Esophagus muscularis mucosa (tissue), 4 donors: ENCODE results near the gene PRAMEF8. TPM values are rescaled to one million over a fixed set of nuclear protein-coding genes. Genes with fewer than 3 reads are reported as not detected.
"Not testable (repeated sequence)": the region's sequence is repeated elsewhere in the genome, so short reads cannot be mapped to it uniquely, and the experiment has no call there.

Experiments
- DNase-seq: peaks from one replicate; pipeline ENCODE4 v3.0.0-alpha.2; 2017; ENCODE audit errors: extremely low spot score
- H3K27ac ChIP-seq, 4 donors: fragments of 200-600 bp; sonication (generic); replicated peaks in 1 of 4; 1 replicate in 3 of 4; 2 replicates in 1 of 4; pipeline ENCODE4 v1.5.1; 2016 to 2019; ENCODE audit warnings: mild to moderate bottlenecking in 1 of 4
- H3K27me3 ChIP-seq, 4 donors: fragments of 200-600 bp; sonication (generic); one replicate each; pipeline versions ENCODE4 v1.5.1 to v1.6.0; 2016 to 2019
- H3K36me3 ChIP-seq, 4 donors: fragments of 200-600 bp; sonication (generic); one replicate each; pipeline ENCODE4 v1.5.1; 2016 to 2019
- H3K4me1 ChIP-seq, 4 donors: fragments of 200-600 bp; sonication (generic); one replicate each; pipeline ENCODE4 v1.5.1; 2016 to 2019
- H3K4me3 ChIP-seq, 4 donors: fragments of 200-600 bp; sonication (generic); 1 replicate in 2 of 4; 2 replicates in 2 of 4; pipeline ENCODE4 v1.5.1; 2016 to 2019; ENCODE audit warnings: mild to moderate bottlenecking in 4 of 4, moderate library complexity in 1 of 4
- H3K9me3 ChIP-seq, 4 donors: fragments of 200-600 bp; sonication (generic); 1 replicate in 3 of 4; 2 replicates in 1 of 4; pipeline ENCODE4 v1.5.1; 2016 to 2019
- WGBS: methylation state at CpG from one replicate; pipeline ENCODE4 v1.1.5; 2018; 5-methylcytosine and 5-hydroxymethylcytosine counted together
- intact Hi-C: fragments of 100-400 bp; cut with DNase I; formaldehyde crosslinking; loops from one replicate; pipeline ENCODE4 v1.15.1; 2023
- small RNA-seq, 3 donors: library from RNA; depleted of rRNA; stranded (forward); fragments of <200 nt; gene quantifications; one replicate each; pipeline ENCODE3, GENCODE V24; 2016
- total RNA-seq, 4 donors: library from RNA; depleted of rRNA; stranded (reverse); fragments of >200 nt; gene quantifications; one replicate each; pipeline versions ENCODE4 v1.1.0 to v1.2.1, GENCODE V29; 2016

Gene PRAMEF8
- total RNA-seq, 4 donors from 2014 or later: not detected

DNA sequence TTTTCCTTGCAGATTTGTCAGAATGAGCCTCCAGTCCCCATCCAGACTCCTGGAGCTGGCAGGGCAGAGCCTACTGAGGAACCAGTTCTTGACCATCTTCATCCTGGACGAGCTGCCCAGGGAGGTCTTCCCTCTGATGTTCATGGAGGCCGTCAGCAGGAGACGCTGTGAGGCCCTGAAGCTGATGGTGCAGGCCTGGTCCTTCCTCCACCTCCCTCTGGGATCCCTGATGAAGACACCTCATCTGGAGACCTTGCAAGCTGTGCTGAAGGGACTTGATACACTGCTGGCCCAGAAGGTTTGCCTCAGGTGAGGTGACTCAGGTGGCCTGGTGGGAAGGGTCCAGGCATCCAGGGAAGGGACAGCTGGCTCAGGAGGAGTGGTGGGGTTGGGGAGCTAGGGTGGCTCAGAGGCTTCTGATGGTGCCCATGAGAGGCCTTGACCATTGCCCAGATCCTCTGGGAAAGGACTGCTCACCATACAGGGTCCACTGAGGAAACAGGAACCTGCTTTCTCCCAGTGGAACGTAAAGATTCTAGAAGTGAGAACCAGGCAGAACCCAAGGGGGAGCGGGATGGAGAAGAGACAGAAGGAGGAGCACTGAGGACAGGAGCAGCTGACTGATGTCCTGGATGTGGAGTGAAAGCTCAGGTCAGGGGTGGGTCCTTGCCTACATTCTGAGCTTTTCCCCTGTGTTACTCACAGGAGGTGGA, 38.9 kb downstream of the PRAMEF8 start:
- H3K4me1 ChIP-seq, H3K27ac ChIP-seq, H3K9me3 ChIP-seq, H3K36me3 ChIP-seq, intact Hi-C loops, H3K4me3 ChIP-seq, DNase-seq: not testable (repeated sequence)
- WGBS: 68% methylated on average over 5 of the region's 5 CpGs
- H3K27me3 ChIP-seq: peaks cover 0 to 24% (median 0%) of the 10 kb centered on the region in 4 donors

DNA sequence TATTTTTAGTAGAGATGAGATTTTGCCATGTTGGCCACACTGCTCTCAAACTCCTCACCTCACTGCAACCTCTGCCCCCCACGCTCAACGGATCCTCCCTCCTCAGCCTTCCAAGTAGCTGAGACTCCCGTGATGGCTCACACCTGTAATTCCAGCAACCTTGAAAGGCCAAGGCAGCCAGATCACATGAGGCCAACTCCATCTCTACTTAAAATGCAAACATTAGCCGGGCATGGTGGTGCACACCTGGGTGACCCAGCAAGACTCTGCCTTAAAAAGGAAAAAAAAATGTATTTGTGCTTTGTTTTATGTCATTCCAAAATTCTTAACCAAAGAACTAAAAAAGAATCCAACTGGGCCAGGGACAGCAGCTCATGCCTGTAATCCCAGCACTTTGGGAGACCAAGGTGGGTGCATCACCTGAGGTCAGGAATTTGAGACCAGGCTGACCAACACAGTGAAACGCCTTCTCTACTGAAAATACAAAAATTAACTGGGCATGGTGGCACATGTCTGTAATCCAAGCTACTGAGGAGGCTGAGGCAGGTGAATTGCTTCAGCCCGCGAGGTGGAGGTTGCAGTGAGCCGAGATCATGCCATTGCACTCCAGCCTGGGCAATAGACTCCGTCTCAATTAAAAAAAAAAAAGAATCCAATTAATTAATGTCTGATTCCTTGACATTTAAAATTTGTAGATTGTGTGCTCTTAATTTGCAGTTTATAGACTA, 41.2 kb downstream of the PRAMEF8 start:
- H3K4me3 ChIP-seq, H3K9me3 ChIP-seq, DNase-seq, intact Hi-C loops, H3K27ac ChIP-seq, H3K36me3 ChIP-seq, H3K4me1 ChIP-seq: not testable (repeated sequence)
- WGBS: 90% methylated on average over 9 of the region's 9 CpGs
- peaks cover 0 to 24% (median 0%) of the 10 kb centered on the region in 4 donors for H3K27me3 ChIP-seq

DNA sequence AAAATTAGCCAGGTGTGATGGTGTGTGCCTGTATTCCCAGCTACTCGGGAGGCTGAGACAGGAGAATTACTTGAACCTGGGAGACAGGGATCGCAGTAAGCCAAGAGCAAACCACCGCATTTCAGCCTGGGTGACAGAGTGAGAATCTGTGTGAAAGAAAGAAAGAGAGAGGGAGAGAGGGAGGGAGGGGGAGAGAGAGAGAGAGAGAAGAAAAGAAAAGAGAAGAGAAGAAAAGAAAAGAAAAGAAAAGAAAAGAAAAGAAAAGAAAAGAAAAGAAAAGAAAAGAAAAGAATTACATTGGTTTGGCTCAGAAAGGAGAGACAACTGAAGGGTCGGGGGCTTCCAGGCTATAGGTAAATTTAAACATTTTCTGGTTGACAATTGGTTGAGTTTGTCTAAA, 45.3 kb downstream of the PRAMEF8 start:
- H3K4me3 ChIP-seq, H3K27ac ChIP-seq, H3K4me1 ChIP-seq, H3K9me3 ChIP-seq, intact Hi-C loops, H3K36me3 ChIP-seq, DNase-seq: not testable (repeated sequence)
- WGBS: 84% methylated on average over 4 of the region's 4 CpGs
- H3K27me3 ChIP-seq: peaks cover 0 to 18% (median 0%) of the 10 kb centered on the region in 4 donors

DNA sequence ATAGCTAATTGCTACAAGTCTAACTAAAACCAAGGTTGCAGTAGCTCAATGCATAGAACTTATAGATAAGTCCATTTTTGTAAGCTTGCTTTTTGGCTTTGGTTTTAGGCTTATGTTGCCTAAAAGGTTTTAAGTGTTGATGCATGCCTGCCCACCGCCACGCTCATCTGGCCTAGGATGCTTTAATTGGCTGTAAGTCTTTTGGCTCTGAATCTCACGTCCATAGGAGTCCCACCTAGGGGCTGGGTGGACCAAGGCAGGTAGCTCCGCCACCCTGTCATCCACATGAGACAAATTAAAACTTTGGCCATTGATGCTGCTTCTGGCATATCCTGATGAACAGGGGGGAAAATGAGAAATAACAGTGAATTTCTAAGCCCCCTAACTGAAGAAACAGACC, 47.4 kb downstream of the PRAMEF8 start:
- H3K36me3 ChIP-seq, H3K27ac ChIP-seq, intact Hi-C loops, DNase-seq, H3K4me3 ChIP-seq, H3K4me1 ChIP-seq, H3K9me3 ChIP-seq: not testable (repeated sequence)
- 76% methylated on average over 4 of the region's 4 CpGs for whole genome bisulfite sequencing
- H3K27me3 ChIP-seq: peaks cover 0 to 15% (median 0%) of the 10 kb centered on the region in 4 donors

DNA sequence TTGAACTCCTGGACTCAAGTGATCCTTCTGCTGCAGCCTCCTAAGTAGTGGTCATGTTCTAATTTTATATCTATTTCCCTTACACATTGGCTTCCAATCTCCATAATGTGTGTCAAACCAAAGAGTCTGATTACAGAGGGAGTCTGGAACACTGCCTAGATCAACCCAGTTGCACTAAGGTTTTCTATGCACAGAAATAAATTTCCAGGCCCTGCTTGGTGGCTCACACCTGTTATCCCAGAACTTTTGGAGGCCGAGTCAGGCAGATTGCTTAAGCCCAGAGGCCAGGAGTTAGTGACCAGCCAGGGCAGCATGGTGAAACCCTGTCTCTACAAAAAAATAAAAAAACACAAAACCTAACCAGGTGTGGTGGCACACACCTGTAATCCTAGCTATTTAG, 50.9 kb downstream of the PRAMEF8 start:
- H3K36me3 ChIP-seq, H3K4me3 ChIP-seq, H3K4me1 ChIP-seq, H3K9me3 ChIP-seq, H3K27ac ChIP-seq, intact Hi-C loops: not testable (repeated sequence)
- peak; percentile 92 for DNase-seq
- peaks cover 0 to 23% (median 0%) of the 10 kb centered on the region in 4 donors for H3K27me3 ChIP-seq
- WGBS: 75% methylated on average over 1 of the region's 1 CpG

DNA sequence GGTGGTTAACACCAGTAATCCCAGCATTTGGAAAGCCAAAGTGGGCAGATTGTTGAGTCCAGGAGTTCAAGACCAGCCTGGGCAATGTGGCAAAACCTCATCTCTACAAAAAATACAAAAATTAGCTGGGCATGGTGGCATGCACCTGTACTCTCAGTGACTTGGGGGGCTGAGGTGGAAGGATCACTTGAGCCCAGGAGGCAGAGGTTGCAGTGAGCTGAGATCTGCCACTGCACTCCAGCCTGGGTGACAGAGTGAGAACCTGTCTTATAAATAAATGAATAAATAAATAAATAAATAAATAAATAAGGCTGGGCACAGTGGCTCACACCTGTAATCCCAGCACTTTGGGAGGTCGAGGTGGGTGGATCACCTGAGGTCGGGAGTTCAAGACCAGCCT, 52.9 kb downstream of the PRAMEF8 start:
- DNase-seq, intact Hi-C loops, H3K4me3 ChIP-seq, H3K9me3 ChIP-seq, H3K4me1 ChIP-seq, H3K36me3 ChIP-seq, H3K27ac ChIP-seq: not testable (repeated sequence)
- whole genome bisulfite sequencing: 71% methylated on average over 2 of the region's 2 CpGs
- H3K27me3 ChIP-seq: peaks cover 0 to 23% (median 0%) of the 10 kb centered on the region in 4 donors

Small RNAs within 50 kb of the gene (small RNA-seq; reads per million reads assigned to genes)
- 0 reads per million in 3 donors for gene RNU6-771P

Other genes starting within 250 kb of the PRAMEF8 start
- not detected for gene PRAMEF27, start 228.6 kb downstream of the PRAMEF8 start, total RNA-seq
- gene HNRNPCL3, start 224.4 kb downstream of the PRAMEF8 start, total RNA-seq: not detected
- gene PRAMEF25, start 214.4 kb downstream of the PRAMEF8 start, total RNA-seq: not detected
- gene HNRNPCL2, start 168.3 kb downstream of the PRAMEF8 start, total RNA-seq: not detected
- not detected for gene PRAMEF26, start 129.1 kb downstream of the PRAMEF8 start, total RNA-seq
- gene HNRNPCL4, start 119.5 kb downstream of the PRAMEF8 start, total RNA-seq: not detected
- not detected for gene PRAMEF9, start 113.3 kb downstream of the PRAMEF8 start, total RNA-seq
- gene PRAMEF13, start 83.7 kb downstream of the PRAMEF8 start, total RNA-seq: not detected
- gene PRAMEF18, start 59.0 kb downstream of the PRAMEF8 start, total RNA-seq: not detected
- not detected for gene PRAMEF5, start 30.9 kb downstream of the PRAMEF8 start, total RNA-seq
- gene PRAMEF33, start 18.4 kb upstream of the PRAMEF8 start, total RNA-seq: not detected
- gene PRAMEF15, start 30.4 kb upstream of the PRAMEF8 start, total RNA-seq: not detected
- not detected for gene PRAMEF14, start 62.0 kb upstream of the PRAMEF8 start, total RNA-seq
- gene PRAMEF19, start 86.8 kb upstream of the PRAMEF8 start, total RNA-seq: not detected
- gene PRAMEF17, start 104.5 kb upstream of the PRAMEF8 start, total RNA-seq: not detected
- not detected for gene PRAMEF20, start 125.3 kb upstream of the PRAMEF8 start, total RNA-seq
- under 1 TPM in 1 of 4 donors, not detected in 3; 0.17 TPM for gene LRRC38, start 228.9 kb upstream of the PRAMEF8 start, total RNA-seq